GM12872 (cell line): ENCODE data around the gene PAK4.

ENCODE experiments used
- TF ChIP-seq, protein P1 (sequence below): IDR thresholded peaks from 3 replicates; pipeline ENCODE4 v1.5.1; 2011; ENCODE audit warnings: low read depth, mild to moderate bottlenecking, low read length, moderate library complexity; ENCODE audit not compliant: insufficient read depth

PAK4 gene

DNA sequence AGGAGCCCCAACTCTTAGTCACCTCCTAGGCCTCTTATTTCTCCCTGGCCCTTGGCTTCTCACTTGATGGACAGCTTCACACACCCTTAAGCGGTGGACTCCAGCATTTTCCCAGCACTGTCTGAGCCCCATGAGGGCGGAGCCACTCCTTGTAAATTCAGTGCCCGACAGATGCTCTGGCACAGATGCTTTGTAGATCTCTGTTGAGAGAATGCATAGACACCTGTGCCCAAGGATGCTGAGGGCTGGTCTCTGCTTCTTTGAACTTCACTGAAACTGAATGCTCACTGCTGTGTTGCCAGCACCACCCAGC is 75.2 kb downstream of the PAK4 start:
- TF ChIP-seq, protein P1, sequence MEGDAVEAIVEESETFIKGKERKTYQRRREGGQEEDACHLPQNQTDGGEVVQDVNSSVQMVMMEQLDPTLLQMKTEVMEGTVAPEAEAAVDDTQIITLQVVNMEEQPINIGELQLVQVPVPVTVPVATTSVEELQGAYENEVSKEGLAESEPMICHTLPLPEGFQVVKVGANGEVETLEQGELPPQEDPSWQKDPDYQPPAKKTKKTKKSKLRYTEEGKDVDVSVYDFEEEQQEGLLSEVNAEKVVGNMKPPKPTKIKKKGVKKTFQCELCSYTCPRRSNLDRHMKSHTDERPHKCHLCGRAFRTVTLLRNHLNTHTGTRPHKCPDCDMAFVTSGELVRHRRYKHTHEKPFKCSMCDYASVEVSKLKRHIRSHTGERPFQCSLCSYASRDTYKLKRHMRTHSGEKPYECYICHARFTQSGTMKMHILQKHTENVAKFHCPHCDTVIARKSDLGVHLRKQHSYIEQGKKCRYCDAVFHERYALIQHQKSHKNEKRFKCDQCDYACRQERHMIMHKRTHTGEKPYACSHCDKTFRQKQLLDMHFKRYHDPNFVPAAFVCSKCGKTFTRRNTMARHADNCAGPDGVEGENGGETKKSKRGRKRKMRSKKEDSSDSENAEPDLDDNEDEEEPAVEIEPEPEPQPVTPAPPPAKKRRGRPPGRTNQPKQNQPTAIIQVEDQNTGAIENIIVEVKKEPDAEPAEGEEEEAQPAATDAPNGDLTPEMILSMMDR, result no peak

DNA sequence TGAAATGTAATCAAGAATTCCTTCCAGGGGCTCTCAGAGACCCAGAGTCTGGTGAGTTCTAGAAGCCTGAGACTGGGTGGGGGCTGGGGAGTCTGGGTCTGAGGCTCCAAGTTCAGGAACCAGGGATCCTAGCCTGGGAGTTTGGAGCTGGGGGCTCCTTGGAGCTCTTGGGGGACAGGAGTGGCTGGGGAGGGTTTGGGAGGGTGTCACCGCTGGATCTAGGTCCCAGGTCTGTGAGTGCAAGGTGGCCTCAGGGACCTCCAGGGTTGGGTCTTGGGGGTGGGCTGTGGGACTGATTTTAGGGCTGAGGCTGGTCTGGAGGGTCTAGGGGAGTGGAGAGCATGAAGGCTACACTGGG is 77.4 kb downstream of the PAK4 start:
- TF ChIP-seq, protein P1, result no peak

DNA sequence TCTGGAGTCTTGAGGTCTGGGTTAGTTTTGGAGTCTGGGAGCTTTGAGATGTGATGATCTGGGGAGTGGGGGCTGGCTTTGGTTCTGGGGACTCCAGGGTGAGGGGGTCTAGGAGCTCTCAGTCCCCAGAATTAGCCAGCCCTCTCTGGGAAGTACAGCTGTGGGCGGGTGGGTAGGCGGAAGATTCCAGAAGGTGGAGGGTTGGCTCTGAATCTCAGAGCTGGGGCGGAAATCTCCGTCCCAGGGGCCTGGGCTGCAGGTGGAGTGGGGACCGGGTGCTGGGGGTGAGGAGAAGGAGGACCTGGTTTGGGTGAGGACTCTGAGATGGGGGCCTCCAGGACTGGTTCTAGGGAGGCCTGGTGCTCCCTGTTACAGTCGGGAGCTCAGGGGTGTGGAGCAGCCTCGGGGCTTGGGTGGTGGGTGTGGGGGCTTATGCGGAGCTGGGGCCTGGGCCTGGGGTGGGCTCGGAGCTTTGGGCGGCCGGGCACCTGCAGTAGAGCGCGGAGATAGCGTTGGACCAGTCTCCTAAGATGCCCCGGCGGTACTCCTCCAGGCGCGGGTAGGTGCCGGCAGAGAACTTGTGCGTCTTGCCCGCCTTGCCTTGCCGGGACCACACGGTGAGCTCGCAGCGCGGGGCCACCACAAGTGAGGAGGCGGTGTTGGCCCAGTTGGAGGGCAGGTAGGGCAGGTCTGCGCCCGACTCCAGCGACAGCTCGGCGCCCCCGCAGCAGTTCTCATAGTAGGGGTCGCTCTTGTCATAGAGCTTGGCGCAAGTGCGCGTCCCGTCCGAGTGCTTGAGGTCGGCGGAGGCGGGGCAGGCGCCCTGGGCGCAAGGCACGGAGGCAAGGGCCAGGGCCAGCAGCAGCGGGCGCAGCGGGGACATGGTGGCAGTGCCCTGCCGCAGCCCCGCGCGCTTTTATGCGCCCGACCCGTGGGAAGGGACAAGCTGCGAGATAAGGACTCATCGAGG is 78.1 kb downstream of the PAK4 start, which contains the start of gene SYCN:
Gene SYCN, minus strand, starts transcription at position 892 of the 970 bp plus-strand sequence. Its CDS starts 9 bp downstream, at position 883.
- TF ChIP-seq, protein P1, result no peak

DNA sequence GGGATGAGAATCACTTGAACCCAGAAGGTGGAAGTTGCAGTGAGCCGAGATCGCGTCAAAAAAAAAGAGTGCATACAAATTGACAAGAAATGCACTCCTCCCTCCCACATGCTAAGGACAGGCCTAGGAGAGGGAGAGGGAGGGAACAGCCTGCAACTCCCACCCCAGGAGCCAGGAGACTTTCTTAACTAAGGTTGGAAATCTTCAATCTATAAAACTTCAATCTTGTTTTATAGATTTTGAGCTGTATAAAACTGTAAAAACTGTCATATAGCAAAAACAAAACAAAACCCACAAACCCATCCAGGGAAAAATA is 79.8 kb downstream of the PAK4 start:
- TF ChIP-seq, protein P1, result no peak

DNA sequence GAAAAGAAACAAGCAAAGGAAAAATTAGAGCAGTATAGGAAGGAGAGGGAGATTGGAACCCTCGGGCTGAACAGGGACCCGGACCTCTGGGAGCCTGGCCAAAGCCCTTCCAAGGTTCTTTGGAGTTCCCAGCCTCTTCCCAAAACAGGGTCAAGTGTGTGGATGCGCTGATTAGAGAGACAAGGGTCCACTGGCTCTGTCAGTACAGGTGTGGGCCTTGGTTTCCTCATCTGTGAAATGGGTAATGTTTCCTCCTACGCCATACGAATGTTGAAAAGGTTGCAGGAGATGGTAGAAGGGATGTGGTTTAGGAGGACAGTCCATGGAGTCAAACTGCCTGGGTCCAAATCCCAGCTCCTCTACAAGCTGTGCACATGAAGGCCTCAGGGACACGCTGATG is 80.5 kb downstream of the PAK4 start:
- TF ChIP-seq, protein P1, result no peak

DNA sequence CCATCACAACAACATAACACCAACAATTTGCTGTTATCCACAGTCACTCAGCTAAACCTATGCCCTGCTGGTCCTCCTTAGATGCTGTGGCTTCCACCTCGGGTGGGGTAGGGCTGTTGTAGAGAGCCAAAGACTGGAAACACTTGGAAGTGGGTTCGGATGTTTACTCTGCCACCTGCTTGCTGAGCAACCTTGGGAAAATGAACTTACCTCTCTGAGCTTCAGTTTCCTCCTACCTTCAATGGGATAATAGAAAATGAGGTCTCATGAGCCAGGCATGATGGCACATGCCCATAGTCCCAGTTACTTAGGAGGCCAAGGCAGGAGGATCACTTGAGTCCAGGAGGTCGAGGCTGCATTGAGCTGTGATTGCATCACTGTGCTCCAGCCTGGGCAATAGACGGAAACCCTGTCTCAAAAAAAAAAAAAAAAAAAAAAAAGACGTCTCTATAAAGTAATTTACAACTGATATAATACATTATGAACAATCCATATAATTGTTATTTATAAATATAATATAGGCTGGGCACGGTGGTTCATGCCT is 81.8 kb downstream of the PAK4 start:
- TF ChIP-seq, protein P1, result no peak

DNA sequence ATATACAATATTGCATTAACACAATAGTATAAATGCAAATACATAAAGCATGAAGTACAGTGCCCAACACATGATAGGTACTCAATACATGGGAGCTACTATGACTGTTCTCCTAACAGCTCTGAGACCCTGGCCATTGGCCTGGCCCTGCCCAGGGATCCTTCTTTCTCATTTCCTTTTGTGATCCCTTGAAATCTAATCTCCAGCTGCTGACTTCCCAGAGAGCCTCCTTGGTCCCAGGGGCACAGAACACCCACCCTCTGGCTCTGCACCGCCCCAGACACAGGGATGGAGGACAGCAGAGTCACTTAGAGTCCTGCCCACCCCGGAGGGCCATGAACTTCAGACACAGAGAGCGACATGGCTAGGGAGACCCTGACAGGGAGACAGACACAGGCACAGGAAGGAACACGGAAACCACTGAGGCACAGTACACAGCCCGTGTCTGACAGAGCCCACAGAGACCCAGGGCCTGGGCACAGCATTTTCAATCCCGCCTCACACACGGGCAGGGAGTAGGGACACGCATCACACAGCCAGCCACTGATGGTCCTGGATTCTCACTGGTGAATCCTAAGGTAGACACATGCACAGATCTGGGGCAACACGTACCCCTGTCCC is 82.7 kb downstream of the PAK4 start:
- TF ChIP-seq, protein P1, result no peak
